Measurements from ENCODE around the gene MT1F. TPM values are rescaled to one million over a fixed set of nuclear protein-coding genes. Genes with fewer than 3 reads are reported as not detected.

The MT1F gene
- total RNA-seq, 1 experiment from 2014 or later, result 7.3 TPM

- DNase-seq (ENCODE audit: low read depth, low spot score), result peak; percentile 81
- peak within 1 kb of the TSS; percentile 96 for H3K4me2 ChIP-seq (ENCODE audit: low read length)
- H3K27ac ChIP-seq (ENCODE audit: low read depth, low read length), result peak within 1 kb of the TSS; percentile 61
- ChIA-PET CTCF (no interaction called here), RAD21 (ENCODE audit: low non-redundant PET in 1 of 2, low total read pairs in 2 of 2, uncharacterized antibody in 2 of 2, unreplicated experiment in 2 of 2) (interaction anchor here in 1 of 2 experiments (1.1 kb wide), 1 partner anchor 28 kb away, joined by 3 read pairs; no protein-coding TSS in a partner anchor), POLR2A (interaction anchor here (0.9 to 2.4 kb wide), 5 partner anchors 8 to 57 kb away, joined by 3 to 9 read pairs (median 5); partner anchors contain the start of gene MT1E)
- H3K4me1 ChIP-seq (ENCODE audit: control insufficient read depth in 1 of 2, insufficient read depth in 2 of 2, low read length in 2 of 2), result peaks cover 13 to 32% of the 10 kb centered on the region in 2 experiments; a peak in 3 of 4 replicates
- H4K20me1 ChIP-seq (ENCODE audit: insufficient read depth), result no peaks in the 10 kb centered on the region
- no peaks in the 10 kb centered on the region for H3K9me3 ChIP-seq (ENCODE audit: control insufficient read depth in 1 of 2, insufficient read depth in 1 of 2, low read depth in 1 of 2, low read length in 2 of 2)
- no peaks in the 10 kb centered on the region for H3K9me2 ChIP-seq (ENCODE audit: insufficient read depth)
- peak within 1 kb of the TSS; percentile 76 for H3K9ac ChIP-seq (ENCODE audit: low read length)
- ATAC-seq, result peak; percentile 97
- intact Hi-C loops (cut with micrococcal nuclease), result loop anchor here (2.0 to 5.0 kb wide), 4 partner anchors 25 to 1180 kb away; partner anchors contain the start of genes MT1E, MT1F and MT2A
- no peaks in the 10 kb centered on the region for H3K27me3 ChIP-seq (ENCODE audit: insufficient read depth, low read length)
- TSS peak; percentile 94 for BruUV-seq (replicated peaks)
- no peaks in the 10 kb centered on the region for H3K79me2 ChIP-seq (ENCODE audit: insufficient read depth, low read length)
- peak within 1 kb of the TSS; percentile 37 for H2AFZ ChIP-seq (ENCODE audit: low read depth, low read length, poor library complexity, severe bottlenecking)
- H3K4me3 ChIP-seq (replicated peaks in 1 of 2; ENCODE audit: low read depth in 1 of 2, low read length in 2 of 2), result peak within 1 kb of the TSS; percentile 67 to 81
- H3K36me3 ChIP-seq (ENCODE audit: control insufficient read depth in 1 of 2, insufficient read depth in 2 of 2, low read length in 2 of 2), result no peaks in the 10 kb centered on the region
- TF ChIP-seq, protein P1, sequence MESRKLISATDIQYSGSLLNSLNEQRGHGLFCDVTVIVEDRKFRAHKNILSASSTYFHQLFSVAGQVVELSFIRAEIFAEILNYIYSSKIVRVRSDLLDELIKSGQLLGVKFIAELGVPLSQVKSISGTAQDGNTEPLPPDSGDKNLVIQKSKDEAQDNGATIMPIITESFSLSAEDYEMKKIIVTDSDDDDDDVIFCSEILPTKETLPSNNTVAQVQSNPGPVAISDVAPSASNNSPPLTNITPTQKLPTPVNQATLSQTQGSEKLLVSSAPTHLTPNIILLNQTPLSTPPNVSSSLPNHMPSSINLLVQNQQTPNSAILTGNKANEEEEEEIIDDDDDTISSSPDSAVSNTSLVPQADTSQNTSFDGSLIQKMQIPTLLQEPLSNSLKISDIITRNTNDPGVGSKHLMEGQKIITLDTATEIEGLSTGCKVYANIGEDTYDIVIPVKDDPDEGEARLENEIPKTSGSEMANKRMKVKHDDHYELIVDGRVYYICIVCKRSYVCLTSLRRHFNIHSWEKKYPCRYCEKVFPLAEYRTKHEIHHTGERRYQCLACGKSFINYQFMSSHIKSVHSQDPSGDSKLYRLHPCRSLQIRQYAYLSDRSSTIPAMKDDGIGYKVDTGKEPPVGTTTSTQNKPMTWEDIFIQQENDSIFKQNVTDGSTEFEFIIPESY (IDR thresholded peaks at IDR 0.05; ENCODE audit: extremely low read depth, insufficient replicate concordance, low read length), result no peak
- TF ChIP-seq POLR2A (IDR thresholded peaks at IDR 0.05; ENCODE audit: borderline replicate concordance, extremely low read depth, insufficient read depth, insufficient read length) (peak; percentile 95), EGR1 (IDR thresholded peaks at IDR 0.05; ENCODE audit: low read depth) (no peak), FOSL1 (IDR thresholded peaks at IDR 0.05; ENCODE audit: low read depth) (no peak), MAX (IDR thresholded peaks at IDR 0.05) (peak; percentile 83), CEBPB (IDR thresholded peaks at IDR 0.05; ENCODE audit: low read depth) (no peak), POLR2AphosphoS5 (IDR thresholded peaks at IDR 0.05; ENCODE audit: low read depth, low read length) (peak; percentile 92), SP1 (IDR thresholded peaks at IDR 0.05; ENCODE audit: low read depth) (peak; percentile 51), SRF (IDR thresholded peaks at IDR 0.05; ENCODE audit: low read depth) (no peak), CTCF (IDR thresholded peaks at IDR 0.05 in 2 of 3, conservative IDR thresholded peaks at IDR 0.05 in 1 of 3; ENCODE audit: borderline replicate concordance in 1 of 3, insufficient read depth in 1 of 3, low read depth in 2 of 3, low read length in 2 of 3) (no peak), EZH2phosphoT487 (IDR thresholded peaks at IDR 0.05; ENCODE audit: borderline replicate concordance) (no peak), YY1 (IDR thresholded peaks at IDR 0.05; ENCODE audit: extremely low read depth, insufficient replicate concordance, low read depth, low read length) (no peak), ZFX (IDR thresholded peaks at IDR 0.05) (no peak), SIN3A (IDR thresholded peaks at IDR 0.05; ENCODE audit: low read depth) (peak; percentile 50; the same call in 1 of the 2 replicates), TCF7L2 (IDR thresholded peaks at IDR 0.05; ENCODE audit: borderline replicate concordance, extremely low read depth, insufficient read depth, insufficient read length) (peak; percentile 96), EZH2 (IDR thresholded peaks at IDR 0.05) (no peak), CBX3 (IDR thresholded peaks at IDR 0.05; ENCODE audit: low read depth) (0 out of 2 replicates have a peak, but pooled peaks have one; percentile 60)
- TF ChIP-seq, protein P2, sequence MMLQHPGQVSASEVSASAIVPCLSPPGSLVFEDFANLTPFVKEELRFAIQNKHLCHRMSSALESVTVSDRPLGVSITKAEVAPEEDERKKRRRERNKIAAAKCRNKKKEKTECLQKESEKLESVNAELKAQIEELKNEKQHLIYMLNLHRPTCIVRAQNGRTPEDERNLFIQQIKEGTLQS (IDR thresholded peaks at IDR 0.05), result no peak
These were observed 24.4 kb downstream of the MT1F start, which contains the start of gene MT1X for GRCh38 chr16:56681939-56682702. Gene MT1X, plus strand, starts transcription at chr16:56682470. Its CDS starts 71 bp downstream, at chr16:56682541.

Measured in HCT116 (cell line).